GM18868 (cell line): ENCODE measurements around the gene SPAST.
"Not testable (repeated sequence)": the region's sequence is repeated elsewhere in the genome, so short reads cannot be mapped to it uniquely, and the experiment has no call there.

Experiments used
- ATAC-seq: cut with Tn5 transposase; IDR thresholded peaks from one replicate; pipeline ENCODE4 v1.9.1; 2021; ENCODE audit warnings: mild to moderate bottlenecking, moderate library complexity; ENCODE audit not compliant: unreplicated experiment

SPAST gene

GRCh38 chr2:32063310-32064020 lies at the start of gene SPAST:
TSS of gene SPAST (plus strand) at chr2:32063556. CDS start at chr2:32063832, 276 bp downstream.
- ATAC-seq: peak; percentile 94

DNA sequence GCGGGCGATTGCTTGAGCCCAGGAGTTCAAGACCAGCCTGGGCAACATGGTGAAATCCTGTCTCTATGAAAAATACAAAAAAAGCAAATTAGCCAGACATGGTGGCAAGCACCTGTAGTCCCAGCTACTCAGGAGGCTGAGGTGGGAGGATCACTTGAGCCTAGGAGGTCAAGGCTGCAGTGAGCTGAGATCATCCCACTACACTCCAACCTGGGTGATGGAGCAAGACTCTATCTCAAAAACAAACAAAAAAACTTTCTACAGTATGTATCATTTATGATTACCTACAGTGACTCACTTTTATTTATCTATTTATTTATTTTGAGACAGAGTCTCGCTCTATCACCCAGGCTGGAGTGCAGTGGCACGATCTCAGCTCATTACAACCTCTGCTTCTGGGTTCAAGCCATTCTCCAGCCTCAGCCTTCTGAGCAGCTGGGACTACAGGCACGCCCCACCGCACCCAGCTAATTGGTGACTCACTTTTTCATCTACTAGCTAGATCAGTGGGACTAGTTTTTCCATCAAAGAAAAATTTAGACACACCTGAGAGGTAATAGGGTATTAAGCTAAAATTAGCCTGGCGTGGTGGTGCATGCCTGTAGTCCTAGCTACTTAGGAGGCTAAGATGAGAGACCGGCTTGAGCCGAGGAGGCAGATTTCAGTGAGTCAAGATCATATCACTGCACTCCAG lies 44.4 kb upstream of the SPAST start:
- ATAC-seq: not testable (repeated sequence)

DNA sequence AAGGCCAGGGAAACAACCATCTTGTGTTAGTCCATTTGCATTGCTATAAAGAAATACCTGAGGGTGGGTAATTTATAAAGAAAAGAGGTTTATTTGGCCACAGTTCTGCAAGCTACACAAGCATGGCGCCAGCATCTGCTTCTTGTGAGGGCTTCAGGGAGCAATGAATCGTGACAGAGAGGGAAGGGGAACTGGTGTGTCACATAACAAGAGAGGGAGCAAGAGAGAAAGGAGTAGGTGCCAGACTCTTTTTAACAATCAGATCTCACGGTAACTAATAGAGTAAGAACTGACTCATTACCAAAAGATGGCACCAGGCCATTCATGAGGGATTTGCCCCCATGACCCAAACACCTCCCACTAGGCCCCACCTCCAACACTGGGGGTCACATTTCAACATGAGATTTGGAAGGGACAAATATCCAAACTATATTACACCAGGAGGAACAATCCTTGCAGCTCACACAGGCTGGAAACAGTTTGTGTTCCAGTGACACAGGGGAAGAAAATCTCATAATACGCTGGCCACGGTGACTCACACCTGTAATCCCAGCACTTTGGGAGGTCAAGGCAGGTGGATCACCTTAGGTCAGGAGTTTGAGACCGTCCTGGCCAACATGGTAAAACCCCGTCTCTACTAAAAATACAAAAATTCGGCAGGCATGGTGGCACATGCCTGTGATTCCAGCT lies 29.0 kb upstream of the SPAST start:
- not testable (repeated sequence) for ATAC-seq

DNA sequence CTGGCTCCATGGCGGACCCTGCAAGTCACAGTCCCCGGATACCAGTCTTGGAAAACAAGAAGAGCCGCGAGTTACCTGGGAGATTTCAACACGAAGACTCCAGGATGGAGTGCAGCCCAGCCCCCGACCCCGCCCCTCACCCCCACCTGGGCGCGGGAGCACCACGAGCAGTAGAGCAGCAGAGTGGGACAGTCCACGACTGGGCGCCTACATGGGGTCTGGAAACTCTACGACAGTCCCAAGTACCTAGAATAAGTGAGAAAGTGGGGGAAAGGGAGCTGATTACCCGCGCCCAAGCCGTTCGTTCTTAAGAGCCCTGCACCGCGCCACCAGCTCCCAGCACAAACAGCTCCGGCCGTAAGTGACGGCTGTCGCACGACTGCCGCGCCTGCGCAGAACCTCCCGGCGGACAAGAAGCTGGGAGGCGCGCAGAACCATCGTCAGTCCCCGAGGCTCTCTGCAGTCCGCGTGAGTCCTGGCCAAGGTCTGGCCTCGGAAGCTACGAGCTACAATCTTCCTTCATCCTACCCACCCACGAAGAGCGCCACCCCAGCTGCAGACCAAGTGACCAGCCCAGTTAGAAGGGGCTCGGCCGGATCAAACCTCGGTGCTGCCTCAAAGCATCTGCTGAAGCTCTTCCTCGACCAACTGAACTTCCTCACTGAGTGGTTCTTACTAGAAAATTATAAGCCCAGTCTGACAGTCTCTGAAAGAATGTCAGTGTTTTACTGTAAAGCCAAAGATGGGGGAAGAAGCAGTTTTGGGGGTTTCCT lies 23.7 kb upstream of the SPAST start, which contains the start of gene DPY30:
Gene DPY30 (minus strand): TSS at position 359 of the 773 bp plus-strand sequence. CDS start 349 bp downstream, at position 10.
- peak; percentile 85 for ATAC-seq

DNA sequence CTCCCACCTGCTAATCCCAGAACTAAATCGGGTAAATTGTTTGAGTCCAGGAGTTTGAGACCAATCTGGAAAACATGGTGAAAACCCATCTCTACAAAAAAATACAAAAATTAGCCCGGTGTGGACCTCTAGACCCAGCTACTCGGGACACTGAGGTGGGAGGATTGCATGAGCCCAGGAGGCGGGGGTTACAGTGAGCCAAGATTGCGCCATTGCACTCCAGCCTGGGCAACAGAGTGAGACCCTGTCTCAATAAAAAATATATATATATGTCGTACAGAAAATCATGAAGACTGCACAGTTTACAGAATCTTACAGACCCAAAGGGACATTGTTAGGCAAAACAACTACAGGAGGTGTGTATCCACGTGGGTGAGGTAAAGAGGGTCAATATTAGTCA lies 19.8 kb upstream of the SPAST start:
- no peak for ATAC-seq

GRCh38 chr2:32051836-32052439 lies 11.4 kb upstream of the SPAST start:
- ATAC-seq: no peak

DNA sequence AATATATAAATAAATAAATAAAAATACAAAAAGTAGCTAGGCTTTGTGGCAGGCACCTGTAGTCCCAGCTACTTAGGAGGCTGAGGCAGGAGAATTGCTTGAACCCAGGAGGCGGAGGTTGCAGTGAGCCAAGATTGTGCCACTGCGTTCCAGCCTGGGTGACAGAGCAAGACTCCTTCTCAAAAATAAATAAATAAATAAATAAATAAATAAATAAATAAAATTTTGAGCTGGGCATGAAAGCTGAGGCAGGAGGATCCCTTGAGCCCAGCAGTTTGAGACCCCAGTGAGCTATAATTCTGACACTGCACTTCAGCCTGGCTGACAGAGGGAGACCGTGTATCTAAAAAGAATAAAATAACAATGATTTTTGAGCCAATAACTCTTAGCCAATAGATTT lies 8.8 kb upstream of the SPAST start:
- ATAC-seq: not testable (repeated sequence)

- no peak for ATAC-seq
Measured at GRCh38 chr2:32058130-32058529, 5.2 kb upstream of the SPAST start.

DNA sequence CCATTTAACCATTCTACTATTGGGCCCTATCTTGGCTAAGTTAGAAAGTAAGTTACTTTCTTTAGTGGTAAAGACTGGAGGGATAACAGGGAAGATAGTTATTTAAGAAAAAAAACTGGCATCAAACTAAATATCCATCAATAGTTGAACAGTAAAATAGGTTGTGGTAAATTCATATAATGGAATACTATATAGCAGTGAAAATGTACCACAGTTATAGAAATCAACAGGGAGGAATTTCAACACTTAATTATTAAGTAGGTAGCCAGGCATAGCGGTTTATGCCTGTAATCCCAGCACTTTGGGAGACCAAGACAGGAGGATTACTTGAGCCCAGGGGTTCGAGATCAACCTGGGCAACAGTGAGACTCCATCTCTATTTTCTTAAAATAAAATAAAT lies 3.1 kb upstream of the SPAST start:
- no peak for ATAC-seq

DNA sequence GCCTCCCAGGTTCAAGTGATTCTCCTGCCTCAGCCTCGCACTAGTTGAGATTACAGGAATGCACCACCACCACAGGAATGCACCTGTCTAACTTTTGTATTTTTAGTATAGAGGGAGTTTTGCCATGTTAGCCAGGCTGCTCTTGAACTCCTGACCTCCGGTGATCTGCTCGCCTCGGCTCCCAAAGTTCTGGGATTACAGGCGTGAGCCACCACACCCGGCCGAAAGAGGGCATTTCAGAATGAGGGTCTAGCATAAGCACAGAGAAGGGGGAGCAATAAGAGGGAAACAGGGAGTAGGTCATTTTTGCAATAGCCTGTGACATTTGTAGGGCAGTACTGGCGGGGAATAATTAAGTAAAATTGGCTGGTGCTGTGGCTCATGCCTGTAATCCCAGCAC lies 1.9 kb upstream of the SPAST start:
- ATAC-seq: no peak

DNA sequence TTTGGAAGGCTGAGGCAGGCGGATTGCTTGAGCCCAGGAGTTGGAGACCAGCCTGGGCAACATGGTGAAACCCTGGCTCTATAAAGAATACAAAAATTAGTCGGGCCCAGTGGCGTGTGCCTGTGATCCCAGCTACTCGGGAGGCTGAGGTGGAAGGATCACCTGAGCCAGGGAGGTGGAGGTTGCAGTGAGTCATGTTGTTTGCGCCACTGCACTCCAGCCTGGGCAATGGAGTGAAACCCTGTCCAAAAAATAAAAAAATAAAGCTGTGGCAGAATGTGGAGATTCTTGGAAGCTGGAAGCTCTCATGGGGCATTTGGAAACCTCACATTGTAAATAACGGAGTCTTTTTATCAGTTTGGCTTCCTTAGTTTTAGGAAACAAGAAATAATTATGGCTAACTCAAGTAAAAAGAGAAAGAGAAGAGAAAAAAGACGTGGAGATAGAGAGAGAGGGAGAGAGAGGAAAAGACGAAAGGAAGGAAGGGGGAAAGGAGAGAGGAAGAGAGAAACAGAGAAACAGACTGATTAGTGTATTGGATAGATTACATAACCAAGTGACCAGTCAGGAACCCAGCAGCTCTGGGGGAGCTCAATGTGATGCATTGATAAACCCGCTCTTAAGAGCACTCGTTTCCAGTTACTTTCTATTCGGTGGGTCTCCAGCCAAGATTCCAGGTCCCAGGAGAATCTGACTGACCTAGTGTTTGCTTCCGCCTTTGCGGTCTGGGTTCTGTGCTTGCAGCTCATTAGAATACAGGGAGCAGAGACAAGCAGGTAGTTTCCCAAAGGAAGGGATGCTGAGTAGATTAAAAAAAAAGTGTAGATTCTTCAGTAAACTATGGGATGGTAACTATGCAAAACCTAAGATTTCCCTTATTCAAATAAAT lies 1.1 kb upstream of the SPAST start:
- ATAC-seq: no peak

- ATAC-seq: peak; percentile 10
Measured at GRCh38 chr2:32064021-32064601, 755 bp downstream of the SPAST start.

- no peak for ATAC-seq
Measured at GRCh38 chr2:32064713-32065112, 1.4 kb downstream of the SPAST start.

DNA sequence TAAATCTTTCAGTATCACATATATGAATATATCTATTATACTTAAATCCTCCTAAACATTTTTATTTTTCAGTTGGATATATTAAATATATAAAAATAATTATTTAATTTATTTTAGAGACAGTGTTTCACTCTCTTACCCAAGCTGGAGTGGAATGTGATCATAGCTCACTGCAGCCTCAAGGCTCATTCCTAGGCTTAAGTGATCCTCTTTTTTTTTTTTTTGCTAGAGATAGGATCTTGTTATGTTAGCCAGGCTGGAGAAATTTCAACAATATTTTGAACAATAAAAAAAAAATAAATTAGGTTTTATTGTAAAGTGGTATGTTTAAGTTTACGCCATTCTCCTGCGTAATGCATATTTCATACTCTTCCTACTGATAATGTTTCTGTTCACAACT lies 4.2 kb downstream of the SPAST start:
- ATAC-seq: no peak

- no peak for ATAC-seq
Measured at GRCh38 chr2:32074134-32074506, 10.8 kb downstream of the SPAST start.

DNA sequence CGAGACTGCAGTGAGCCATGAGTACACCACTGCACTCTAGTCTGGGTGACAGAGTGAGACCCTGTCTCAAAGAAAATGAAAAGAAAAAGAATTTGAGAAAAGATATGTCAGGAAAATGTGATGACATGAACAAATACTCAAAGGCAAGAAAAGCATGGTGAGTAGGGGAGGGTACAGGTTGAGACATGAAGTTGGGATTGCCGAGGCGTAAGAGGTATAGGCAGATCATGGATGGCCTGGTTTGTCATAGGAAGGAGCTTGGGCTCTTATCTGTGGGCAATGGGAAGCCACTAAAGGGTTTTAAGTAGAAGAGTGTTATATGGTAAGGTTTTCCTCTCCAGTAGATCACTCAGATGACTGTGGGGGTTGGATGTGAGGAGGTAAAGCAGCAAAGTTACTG lies 32.3 kb downstream of the SPAST start:
- no peak for ATAC-seq

- no peak for ATAC-seq
Measured at GRCh38 chr2:32108111-32108510, 44.8 kb downstream of the SPAST start.

DNA sequence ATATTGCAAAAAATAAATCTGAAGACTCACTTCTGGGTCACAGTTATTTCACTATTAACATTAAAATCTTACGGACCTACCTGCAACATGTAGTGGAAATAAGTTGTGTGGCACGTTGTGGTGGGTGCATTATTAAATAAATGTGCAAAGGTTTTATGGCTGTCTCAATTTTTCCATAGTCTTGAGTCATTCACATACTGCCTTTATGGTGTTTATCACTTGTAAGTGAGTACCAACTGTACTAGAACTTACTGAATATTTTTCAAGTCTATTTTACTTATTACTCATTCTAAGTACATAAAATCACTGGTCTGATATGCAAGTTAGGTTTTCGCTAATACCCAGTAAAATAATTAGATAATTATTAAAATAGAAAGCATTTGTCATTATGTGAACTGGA lies 54.7 kb downstream of the SPAST start:
- ATAC-seq: no peak

- ATAC-seq: no peak
Measured at GRCh38 chr2:32119161-32119560, 55.8 kb downstream of the SPAST start.
